ENCODE results near the gene SLC26A1. TPM values are rescaled to one million over a fixed set of nuclear protein-coding genes. Genes with fewer than 3 reads are reported as not detected.
A peak's percentile ranks its signal among the peaks of the same experiment; 100 is the strongest.

The SLC26A1 gene
- total and polyA plus RNA-seq, 8 donors, result 0.28 to 1.7 (median 0.66) TPM

GRCh38 chr4:970046-970745 is 23.0 kb downstream of the SLC26A1 start:
- H3K4me1 ChIP-seq, result peaks cover 10 to 17% (median 10%) of the 10 kb centered on the region in 3 donors
- FAIRE-seq (no peak), DNase-seq (no peak), ATAC-seq (no peak)
- intact Hi-C loops (cut with DNase I), result no loop called here
- WGBS, 2 donors, result 92 to 93% methylated on average over 25 of the region's 25 CpGs
- no peak for TF ChIP-seq CTCF (IDR thresholded peaks at IDR 0.05)
- H3K27me3 ChIP-seq, result no peaks in the 10 kb centered on the region
- peaks cover 0 to 8% (median 0%) of the 10 kb centered on the region in 3 donors for H3K36me3 ChIP-seq
- no peak overlapping the region for H3K4me3 ChIP-seq
- no peaks in the 10 kb centered on the region for H3K9me3 ChIP-seq
- no peak overlapping the region for H3K27ac ChIP-seq

GRCh38 chr4:968621-969394 is 24.4 kb downstream of the SLC26A1 start:
- FAIRE-seq (no peak), DNase-seq (peak in 3 of 6 donors; percentile 57 to 77 (median 68)), ATAC-seq (peak in 2 of 4 donors; percentile 39 to 42)
- 56 to 68% methylated on average over 20 to 23 of the region's 23 CpGs for WGBS, 2 donors
- no peaks in the 10 kb centered on the region for H3K27me3 ChIP-seq
- TF ChIP-seq CTCF (IDR thresholded peaks at IDR 0.05), result no peak
- no peak overlapping the region for H3K27ac ChIP-seq
- H3K4me1 ChIP-seq, result peaks cover 10 to 17% (median 10%) of the 10 kb centered on the region in 3 donors
- H3K4me3 ChIP-seq, result no peak overlapping the region
- no peaks in the 10 kb centered on the region for H3K9me3 ChIP-seq
- intact Hi-C loops (cut with DNase I), result no loop called here
- H3K36me3 ChIP-seq, result peaks cover 0 to 8% (median 0%) of the 10 kb centered on the region in 3 donors

GRCh38 chr4:968221-968620 is 25.0 kb downstream of the SLC26A1 start:
- TF ChIP-seq CTCF (IDR thresholded peaks at IDR 0.05), result no peak
- H3K4me3 ChIP-seq, result no peak overlapping the region
- WGBS, 2 donors, result 35 to 38% methylated on average over 20 to 24 of the region's 24 CpGs

GRCh38 chr4:967113-968104 is 25.8 kb downstream of the SLC26A1 start:
- no peak for TF ChIP-seq CTCF (IDR thresholded peaks at IDR 0.05)
- peak in 1 of 6 donors; percentile 79 for DNase-seq
- Histone ChIP-seq H3K4me1 (peaks cover 6 to 13% (median 9%) of the 10 kb centered on the region in 3 donors), H3K36me3 (peaks cover 0 to 8% (median 0%) of the 10 kb centered on the region in 3 donors), H3K9me3 (no peaks in the 10 kb centered on the region), H3K27me3 (no peaks in the 10 kb centered on the region), H3K27ac (no peak overlapping the region), H3K4me3 (no peak overlapping the region)
- ATAC-seq, result no peak
- intact Hi-C loops (cut with DNase I), result no loop called here
- no peak for FAIRE-seq
- WGBS, 2 donors, result 68 to 69% methylated on average over 72 to 76 of the region's 76 CpGs

More at GRCh38 chr4:968221-968620, 25.0 kb downstream of the SLC26A1 start:
- peak in 1 of 6 donors; percentile 78 for DNase-seq
- peaks cover 10 to 17% (median 10%) of the 10 kb centered on the region in 3 donors for H3K4me1 ChIP-seq
- ATAC-seq, result no peak
- H3K27ac ChIP-seq, result no peak overlapping the region
- H3K9me3 ChIP-seq, result no peaks in the 10 kb centered on the region
- FAIRE-seq, result no peak
- H3K27me3 ChIP-seq, result no peaks in the 10 kb centered on the region
- H3K36me3 ChIP-seq, result peaks cover 0 to 8% (median 0%) of the 10 kb centered on the region in 3 donors
- intact Hi-C loops (cut with DNase I), result no loop called here
